HepG2 (cell line): Measurements from ENCODE around the gene PSMA2. TPM values are rescaled to one million over a fixed set of nuclear protein-coding genes. Genes with fewer than 3 reads are reported as not detected.

Experiments used
- ATAC-seq: fragments of 200-7000 bp; cut with Tn5 transposase; 3 replicates; pipeline ENCODE4 v1.9.1; 2020; ENCODE audit warnings: mild to moderate bottlenecking, moderate library complexity
- BruUV-seq: library from RNA; stranded (reverse); fragments of 400-500 nt; replicated peaks from 2 replicates; lab custom pipeline; 2021; lab: Mats Ljungman, UMichigan
- CTCF ChIA-PET: fragments of 300-600 bp; formaldehyde crosslinking; extraction: SDS; loops from one replicate; lab custom pipeline; 2021; ENCODE audit warnings: low total read pairs, inconsistent platforms, low intra/inter-chr PET ratio; lab: Yijun Ruan, JAX
- POLR2A ChIA-PET: fragments of 350-600 bp; sonication (Branson Sonifier 250); formaldehyde crosslinking; loops from one replicate; lab custom pipeline; 2020; ENCODE audit warnings: antibody characterized with exemption, inconsistent platforms; lab: Yijun Ruan, JAX
- DNase-seq: peaks from one replicate; pipeline ENCODE4 v3.0.0-alpha.2; 2015; ENCODE audit warnings: low spot score
- FAIRE-seq: peaks from 3 replicates; lab custom pipeline; 2011; peaks lifted over from hg19 to GRCh38; lab: Jason Lieb, UNC
- H2AFZ ChIP-seq: one replicate; pipeline ENCODE4 v1.6.1; 2011; ENCODE audit warnings: low read length, inconsistent platforms
- H3K27ac ChIP-seq: fragments of 300-600 bp; 3 replicates; pipeline ENCODE4 v1.8.0; 2011; ENCODE audit warnings: mixed run types, mild to moderate bottlenecking, mixed read lengths, low read length, inconsistent platforms; ENCODE audit not compliant: insufficient read depth; ENCODE audit errors: extremely low read length
- H3K27me3 ChIP-seq, 2 experiments: fragments of 200-600 bp in 1 of 2; 2 replicates in 1 of 2; 3 replicates in 1 of 2; pipeline versions ENCODE4 v1.6.0 to v1.8.0; 2011; ENCODE audit warnings: low read length in 2 of 2, mild to moderate bottlenecking in 2 of 2, moderate library complexity in 2 of 2, inconsistent platforms in 1 of 2; ENCODE audit not compliant: insufficient read depth in 2 of 2, control insufficient read depth in 1 of 2
- H3K36me3 ChIP-seq, 2 experiments: fragments of 200-600 bp in 1 of 2; replicated peaks in 1 of 2; 2 replicates in 1 of 2; 3 replicates in 1 of 2; pipeline versions ENCODE4 v1.5.1 to v1.8.0; 2011; ENCODE audit warnings: low read length in 2 of 2, inconsistent platforms in 1 of 2; ENCODE audit not compliant: insufficient read depth in 2 of 2, control insufficient read depth in 1 of 2
- H3K4me1 ChIP-seq: 2 replicates; pipeline ENCODE4 v1.5.1; 2012; ENCODE audit warnings: low read length, inconsistent platforms; ENCODE audit not compliant: insufficient read depth
- H3K4me2 ChIP-seq: 2 replicates; pipeline ENCODE4 v1.6.0; 2011; ENCODE audit warnings: low read depth, low read length, inconsistent platforms
- H3K4me3 ChIP-seq, 3 experiments: fragments of 200-600 bp in 1 of 3; sonication (generic), shearing (Covaris generic) in 1 of 3; replicated peaks in 1 of 3; 2 replicates each; pipeline ENCODE4 v1.5.1; 2011 to 2016; ENCODE audit warnings: low read length in 3 of 3, inconsistent platforms in 2 of 3, low read depth in 2 of 3, mild to moderate bottlenecking in 2 of 3, control low read depth in 1 of 3, mixed read lengths in 1 of 3; ENCODE audit not compliant: insufficient read depth in 1 of 3
- H3K79me2 ChIP-seq: one replicate; pipeline ENCODE4 v1.6.1; 2011; ENCODE audit warnings: low read length, inconsistent platforms; ENCODE audit not compliant: insufficient read depth
- H3K9ac ChIP-seq: 2 replicates; pipeline ENCODE4 v1.6.0; 2011; ENCODE audit warnings: mild to moderate bottlenecking, low read depth, low read length, inconsistent platforms; ENCODE audit not compliant: insufficient read depth
- H3K9me3 ChIP-seq: 2 replicates; pipeline ENCODE4 v1.5.1; 2012; ENCODE audit warnings: mild to moderate bottlenecking, low read length
- H4K20me1 ChIP-seq: 2 replicates; pipeline ENCODE4 v1.6.0; 2011; ENCODE audit warnings: inconsistent platforms, mild to moderate bottlenecking, low read length, moderate library complexity; ENCODE audit not compliant: insufficient read depth
- GATA4 ChIP-seq: sonication (generic); IDR thresholded peaks from 2 replicates; pipeline ENCODE4 v1.6.1; 2016; ENCODE audit warnings: antibody characterized with exemption, low read depth, borderline replicate concordance
- NFYC ChIP-seq: IDR thresholded peaks from 2 replicates; pipeline ENCODE4 v1.6.1; 2016; ENCODE audit warnings: missing genetic modification reagents, missing compliant biosample characterization
- NR2F6 ChIP-seq, 2 experiments: IDR thresholded peaks; 2 replicates each; pipeline ENCODE4 v1.6.1; 2016; ENCODE audit warnings: antibody characterized with exemption in 1 of 2, mild to moderate bottlenecking in 1 of 2
- RBM22 ChIP-seq: fragments of 200-400 bp; formaldehyde crosslinking; optimal IDR thresholded peaks from 2 replicates; pipeline ENCODE3; 2017; ENCODE audit warnings: mild to moderate bottlenecking, low read length, moderate library complexity
- ZNF121 ChIP-seq: sonication (generic); formaldehyde crosslinking; IDR thresholded peaks from 2 replicates; pipeline ENCODE4 v1.5.0; 2020; ENCODE audit warnings: mild to moderate bottlenecking, missing genetic modification reagents
- ZNF235 ChIP-seq: sonication (generic); formaldehyde crosslinking; IDR thresholded peaks from 2 replicates; pipeline ENCODE4 v1.8.1; 2023; ENCODE audit warnings: mild to moderate bottlenecking, missing genetic modification reagents, borderline replicate concordance
- ZNF501 ChIP-seq: sonication (generic); formaldehyde crosslinking; IDR thresholded peaks from 2 replicates; pipeline ENCODE4 v1.5.1; 2020; ENCODE audit warnings: mild to moderate bottlenecking, moderate library complexity, missing genetic modification reagents
- ZNF570 ChIP-seq: sonication (generic); formaldehyde crosslinking; IDR thresholded peaks from 2 replicates; pipeline ENCODE4 v1.4.0; 2020; ENCODE audit warnings: mild to moderate bottlenecking, missing genetic modification reagents, borderline replicate concordance
- ZNF878 ChIP-seq: sonication (generic); formaldehyde crosslinking; IDR thresholded peaks from 2 replicates; pipeline ENCODE4 v1.8.1; 2023; ENCODE audit warnings: mild to moderate bottlenecking, missing genetic modification reagents, moderate library complexity
- WGBS: methylation state at CpG from one replicate; pipeline ENCODE4 v1.1.6; 2017; ENCODE audit warnings: low lambda C conversion rate; 5-methylcytosine and 5-hydroxymethylcytosine counted together
- in situ Hi-C: cut with HindIII; loops from 2 replicates; pipeline ENCODE4 v1.10.0; 2017; ENCODE audit warnings: low pct_unique_long_range_greater_than_20kb; ENCODE audit not compliant: extremely low pct_ligation_motif_present
- intact Hi-C: fragments of 100-400 bp; cut with micrococcal nuclease; formaldehyde crosslinking; loops from one replicate; pipeline ENCODE4 v1.10.0; 2022; ENCODE audit not compliant: unreplicated experiment
- polyA plus RNA-seq, 8 experiments: library from polyadenylated mRNA; depleted of rRNA in 3 of 8; stranded (reverse) in 7 of 8; unstranded in 1 of 8; fragments of >200 nt; fragmentation: Illumina TruSeq in 4 of 8; extraction: Trizol in 4 of 8; gene quantifications; 2 replicates each; pipeline versions ENCODE4 v1.2.1 to v1.2.3, GENCODE V29; 2011 to 2016; ENCODE audit warnings: low read depth in 4 of 8, missing spikeins in 1 of 8, mixed read lengths in 1 of 8; ENCODE audit not compliant: insufficient read depth in 1 of 8
- total RNA-seq, 5 experiments: library from RNA; depleted of rRNA; stranded (reverse); fragments of >200 nt; fragmentation: Illumina TruSeq; extraction: Trizol; gene quantifications; 2 replicates each; pipeline ENCODE4 v1.2.3, GENCODE V29; 2016; ENCODE audit warnings: low read depth in 1 of 5
- TF ChIP-seq, protein P1 (sequence below): fragments of 450-650 bp; IDR thresholded peaks from 2 replicates; pipeline ENCODE4 v1.6.1; 2016
- TF ChIP-seq, protein P2 (sequence below): sonication (generic); formaldehyde crosslinking; IDR thresholded peaks from 2 replicates; pipeline ENCODE4 v1.5.0; 2020; ENCODE audit warnings: missing genetic modification reagents, mild to moderate bottlenecking, borderline replicate concordance

The PSMA2 gene
- total and polyA plus RNA-seq, 2 of the 13 experiments (the other 11 are each of a cell fraction or from before 2014, with no cell fraction given): 125 to 266 TPM

DNA sequence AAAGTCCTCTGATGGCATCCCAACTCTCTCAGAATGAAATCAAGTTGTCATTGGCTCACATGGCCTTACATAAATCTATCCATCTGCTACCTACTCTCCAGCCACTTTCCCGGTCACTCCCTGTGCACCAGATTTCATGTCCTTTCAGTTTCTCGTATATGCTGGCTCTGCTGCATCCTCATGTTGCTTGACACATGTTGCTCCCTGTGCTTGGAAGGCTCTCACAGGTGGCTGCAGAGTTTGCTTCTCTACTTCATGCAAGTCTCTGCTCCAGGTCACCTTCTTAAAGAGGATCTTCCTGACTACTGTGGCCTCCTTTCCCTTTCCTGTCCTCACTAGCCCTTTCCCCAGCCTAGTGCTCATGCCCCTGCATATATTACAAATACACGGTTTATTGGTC is 48.5 kb upstream of the PSMA2 start (continued):
- TF ChIP-seq ZNF501: no peak
- TF ChIP-seq NR2F6 (IDR thresholded peaks at IDR 0.05): no peak
- no peak for TF ChIP-seq NR2F6 (CRISPR knock-in tag; IDR thresholded peaks at IDR 0.05)
- TF ChIP-seq, all 625 proteins: peak for 0

DNA sequence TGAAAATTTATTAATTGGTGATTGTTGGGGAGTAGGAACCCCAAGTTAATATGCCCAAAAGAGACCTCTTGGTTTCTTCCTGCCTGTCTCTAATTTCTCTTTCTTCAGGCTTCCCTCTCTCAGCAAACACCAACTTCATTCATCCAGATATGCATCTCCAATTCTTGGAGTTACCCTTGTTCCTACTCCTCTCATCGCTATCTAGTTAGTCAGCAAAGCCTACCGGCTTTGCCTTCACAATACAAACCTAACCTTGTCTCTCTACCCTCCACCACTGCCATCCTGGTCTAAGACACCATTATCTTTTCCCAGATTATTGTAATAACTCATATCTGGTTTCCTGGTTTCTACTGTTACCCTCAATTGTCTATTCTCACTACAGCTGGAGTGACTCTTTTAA is 48.1 kb upstream of the PSMA2 start:
- no peak overlapping the region for H3K9ac ChIP-seq
- 48% methylated on average over 2 of the region's 2 CpGs for WGBS
- H3K27ac ChIP-seq: no peak overlapping the region
- H3K4me1 ChIP-seq: peaks cover 22% of the 10 kb centered on the region
- H3K4me2 ChIP-seq: no peak overlapping the region
- no peak overlapping the region for H3K4me3 ChIP-seq
- peaks cover 5% of the 10 kb centered on the region; the same call in 1 of the 2 replicates for H3K9me3 ChIP-seq
- in situ Hi-C loops (no loop called here), intact Hi-C loops (no loop called here)
- POLR2A ChIA-PET: no interaction called here
- DNase-seq (no peak), ATAC-seq (no peak), FAIRE-seq (no peak)
- H2AFZ ChIP-seq: no peak overlapping the region
- CTCF ChIA-PET: no interaction called here
- BruUV-seq: no TSS peak
- H3K27me3 ChIP-seq: no peaks in the 10 kb centered on the region
- TF ChIP-seq NR2F6 (IDR thresholded peaks at IDR 0.05): no peak
- no peak for TF ChIP-seq NR2F6 (CRISPR knock-in tag; IDR thresholded peaks at IDR 0.05)
- TF ChIP-seq, protein P1, sequence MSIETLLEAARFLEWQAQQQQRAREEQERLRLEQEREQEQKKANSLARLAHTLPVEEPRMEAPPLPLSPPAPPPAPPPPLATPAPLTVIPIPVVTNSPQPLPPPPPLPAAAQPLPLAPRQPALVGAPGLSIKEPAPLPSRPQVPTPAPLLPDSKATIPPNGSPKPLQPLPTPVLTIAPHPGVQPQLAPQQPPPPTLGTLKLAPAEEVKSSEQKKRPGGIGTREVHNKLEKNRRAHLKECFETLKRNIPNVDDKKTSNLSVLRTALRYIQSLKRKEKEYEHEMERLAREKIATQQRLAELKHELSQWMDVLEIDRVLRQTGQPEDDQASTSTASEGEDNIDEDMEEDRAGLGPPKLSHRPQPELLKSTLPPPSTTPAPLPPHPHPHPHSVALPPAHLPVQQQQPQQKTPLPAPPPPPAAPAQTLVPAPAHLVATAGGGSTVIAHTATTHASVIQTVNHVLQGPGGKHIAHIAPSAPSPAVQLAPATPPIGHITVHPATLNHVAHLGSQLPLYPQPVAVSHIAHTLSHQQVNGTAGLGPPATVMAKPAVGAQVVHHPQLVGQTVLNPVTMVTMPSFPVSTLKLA: no peak
- TF ChIP-seq ZNF878: no peak
- no peak for TF ChIP-seq ZNF235 (CRISPR knock-in tag)
- no peak for TF ChIP-seq ZNF121 (CRISPR knock-in tag)
- no peak for TF ChIP-seq ZNF570 (CRISPR knock-in tag)
- no peak for TF ChIP-seq NFYC
- TF ChIP-seq, protein P2, sequence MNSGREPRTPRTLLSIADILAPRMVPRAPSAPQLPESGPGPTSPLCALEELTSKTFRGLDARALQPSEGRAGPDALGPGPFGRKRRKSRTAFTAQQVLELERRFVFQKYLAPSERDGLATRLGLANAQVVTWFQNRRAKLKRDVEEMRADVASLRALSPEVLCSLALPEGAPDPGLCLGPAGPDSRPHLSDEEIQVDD (CRISPR knock-in tag): no peak
- no peak for TF ChIP-seq RBM22
- TF ChIP-seq GATA4: no peak
- H3K79me2 ChIP-seq: no peaks in the 10 kb centered on the region
- H3K36me3 ChIP-seq: no peaks in the 10 kb centered on the region
- H4K20me1 ChIP-seq: no peaks in the 10 kb centered on the region
